ENCODE data around the gene POLR3GL. TPM values are rescaled to one million over a fixed set of nuclear protein-coding genes. Genes with fewer than 3 reads are reported as not detected.

POLR3GL gene
- total RNA-seq, 1 donor from 2014 or later, result 16.1 TPM

DNA sequence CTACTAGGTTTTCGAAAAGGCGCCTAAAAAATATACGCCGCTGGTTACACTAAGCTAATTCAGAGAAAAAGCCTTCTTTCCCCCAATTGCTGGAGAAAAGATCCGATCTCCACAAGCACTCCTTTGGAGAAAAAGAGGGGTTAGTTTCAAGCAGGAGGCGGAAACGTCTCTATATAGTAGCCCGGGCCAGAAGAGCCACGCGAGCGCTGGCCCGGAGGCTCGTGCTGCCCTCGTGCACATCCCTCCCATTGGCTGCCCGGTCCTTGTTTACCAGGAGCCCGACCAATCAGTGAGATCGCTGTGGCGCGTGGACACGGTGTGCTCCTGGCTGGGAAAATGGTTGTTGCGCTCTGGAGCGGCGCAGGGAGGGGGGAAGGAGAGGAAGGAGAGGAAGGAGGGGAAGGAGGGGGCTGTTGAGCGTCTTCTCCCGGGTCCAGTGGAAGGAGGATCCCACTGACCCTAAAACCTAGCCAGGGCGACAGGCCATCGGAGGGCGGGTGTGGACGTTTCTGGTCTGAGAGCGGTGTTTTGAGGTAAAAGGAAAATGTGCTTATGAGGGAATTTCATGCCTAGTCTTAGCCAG is 32.0 kb downstream of the POLR3GL start, which contains the start of gene TXNIP:
TSS of gene TXNIP (minus strand) at position 147 of the 583 bp plus-strand sequence. CDS start 313 bp downstream, outside the sequence.
- TF ChIP-seq, protein P1, sequence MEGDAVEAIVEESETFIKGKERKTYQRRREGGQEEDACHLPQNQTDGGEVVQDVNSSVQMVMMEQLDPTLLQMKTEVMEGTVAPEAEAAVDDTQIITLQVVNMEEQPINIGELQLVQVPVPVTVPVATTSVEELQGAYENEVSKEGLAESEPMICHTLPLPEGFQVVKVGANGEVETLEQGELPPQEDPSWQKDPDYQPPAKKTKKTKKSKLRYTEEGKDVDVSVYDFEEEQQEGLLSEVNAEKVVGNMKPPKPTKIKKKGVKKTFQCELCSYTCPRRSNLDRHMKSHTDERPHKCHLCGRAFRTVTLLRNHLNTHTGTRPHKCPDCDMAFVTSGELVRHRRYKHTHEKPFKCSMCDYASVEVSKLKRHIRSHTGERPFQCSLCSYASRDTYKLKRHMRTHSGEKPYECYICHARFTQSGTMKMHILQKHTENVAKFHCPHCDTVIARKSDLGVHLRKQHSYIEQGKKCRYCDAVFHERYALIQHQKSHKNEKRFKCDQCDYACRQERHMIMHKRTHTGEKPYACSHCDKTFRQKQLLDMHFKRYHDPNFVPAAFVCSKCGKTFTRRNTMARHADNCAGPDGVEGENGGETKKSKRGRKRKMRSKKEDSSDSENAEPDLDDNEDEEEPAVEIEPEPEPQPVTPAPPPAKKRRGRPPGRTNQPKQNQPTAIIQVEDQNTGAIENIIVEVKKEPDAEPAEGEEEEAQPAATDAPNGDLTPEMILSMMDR (conservative IDR thresholded peaks at IDR 0.05; ENCODE audit: low read depth, low read length), result no peak
- H3K4me3 ChIP-seq (ENCODE audit: low read depth, low read length), result peak within 1 kb of the TSS; percentile 81
- DNase-seq (ENCODE audit: low read depth), result peak; percentile 67

DNA sequence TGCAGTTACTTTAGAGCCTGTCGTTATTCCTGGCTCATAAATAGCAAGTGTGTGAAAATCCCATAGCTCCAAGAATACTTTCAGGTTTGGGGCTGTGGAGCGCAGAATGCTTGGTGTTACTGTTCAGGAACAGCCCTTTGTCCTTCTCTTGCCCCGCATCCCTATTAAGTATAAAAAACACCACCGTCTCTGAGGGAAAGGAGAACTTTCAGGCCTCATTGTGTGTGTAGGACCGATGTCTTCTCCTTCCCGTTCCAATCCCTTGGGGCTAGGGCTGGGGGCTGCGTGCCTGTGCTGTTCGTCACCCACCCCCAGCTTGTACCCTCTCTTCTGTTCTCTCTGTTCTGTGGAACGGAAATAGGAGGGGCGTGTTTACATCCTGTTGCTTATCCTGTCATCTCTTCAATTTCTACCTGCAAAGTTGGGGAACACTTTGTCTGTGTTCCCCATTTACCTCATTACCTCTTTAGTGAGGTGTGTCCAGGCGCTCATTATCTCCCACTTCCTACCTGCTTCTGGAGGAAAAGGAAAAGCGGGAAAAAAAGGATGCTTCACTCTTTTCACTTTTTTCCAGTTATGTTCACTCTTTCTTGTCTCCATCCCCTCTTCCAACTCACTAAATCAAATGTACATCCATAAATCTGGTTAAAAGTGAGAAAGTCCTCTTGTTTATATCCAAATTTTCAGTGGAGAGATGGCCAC is 32.7 kb downstream of the POLR3GL start:
- no peak for DNase-seq (ENCODE audit: low read depth)

DNA sequence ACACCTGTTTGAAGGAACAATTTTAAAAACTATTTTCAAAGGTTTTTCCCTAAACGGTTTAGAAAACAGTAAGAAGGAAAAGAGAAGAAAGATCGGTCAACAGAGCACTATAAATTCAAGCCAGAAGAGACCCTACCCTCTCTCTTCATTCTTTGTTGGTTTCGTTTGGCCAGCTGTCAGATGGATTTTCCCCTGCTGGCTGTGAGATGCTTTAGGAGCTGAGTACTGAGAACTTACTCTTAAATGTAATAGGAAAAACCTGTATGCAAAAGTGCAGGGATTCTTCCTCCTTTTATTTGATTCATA is 33.2 kb downstream of the POLR3GL start:
- TF ChIP-seq, protein P1 (conservative IDR thresholded peaks at IDR 0.05; ENCODE audit: low read depth, low read length), result peak; percentile 12
- no peak for DNase-seq (ENCODE audit: low read depth)
- peak overlapping the region; percentile 81 for H3K4me3 ChIP-seq (ENCODE audit: low read depth, low read length)

More for the DNA sequence above, 32.7 kb downstream of the POLR3GL start:
- peak overlapping the region; percentile 81 for H3K4me3 ChIP-seq (ENCODE audit: low read depth, low read length)
- TF ChIP-seq, protein P1 (conservative IDR thresholded peaks at IDR 0.05; ENCODE audit: low read depth, low read length), result no peak

DNA sequence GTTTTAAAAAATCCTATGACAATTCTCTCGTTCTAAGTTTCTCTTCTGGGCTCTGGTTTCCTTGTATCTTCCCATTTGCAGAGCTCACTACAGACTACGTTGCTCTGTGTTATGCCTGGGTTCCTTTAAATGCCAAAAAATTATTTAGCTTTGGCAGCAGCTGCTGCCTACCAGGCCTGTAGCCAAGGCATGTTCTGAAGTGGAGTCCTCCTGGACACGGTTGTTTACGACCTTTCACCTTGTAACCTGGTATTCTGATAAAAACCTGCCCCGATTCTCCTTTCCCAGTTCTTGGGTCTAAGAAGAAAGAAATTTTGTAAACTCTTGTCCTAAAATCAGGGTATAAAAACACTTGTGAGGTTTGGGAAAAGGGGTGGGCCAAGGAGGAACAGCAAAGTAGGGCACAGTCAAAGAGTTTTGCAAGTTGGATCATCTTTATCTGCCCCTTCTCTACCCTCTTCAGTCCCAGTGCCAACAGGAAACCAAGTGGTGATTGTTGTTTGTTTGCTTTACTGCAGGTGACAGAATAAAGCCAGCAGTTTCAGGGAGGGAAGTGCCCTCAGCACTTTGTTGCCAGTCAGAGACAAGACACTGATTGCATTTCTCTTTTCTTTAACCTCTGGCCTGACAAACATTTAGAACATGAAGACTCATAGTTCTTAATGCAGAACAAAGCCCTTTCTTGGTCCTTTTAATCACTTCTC is 35.0 kb downstream of the POLR3GL start:
- no peak for DNase-seq (ENCODE audit: low read depth)
- TF ChIP-seq, protein P1 (conservative IDR thresholded peaks at IDR 0.05; ENCODE audit: low read depth, low read length), result no peak
- no peak overlapping the region for H3K4me3 ChIP-seq (ENCODE audit: low read depth, low read length)

DNA sequence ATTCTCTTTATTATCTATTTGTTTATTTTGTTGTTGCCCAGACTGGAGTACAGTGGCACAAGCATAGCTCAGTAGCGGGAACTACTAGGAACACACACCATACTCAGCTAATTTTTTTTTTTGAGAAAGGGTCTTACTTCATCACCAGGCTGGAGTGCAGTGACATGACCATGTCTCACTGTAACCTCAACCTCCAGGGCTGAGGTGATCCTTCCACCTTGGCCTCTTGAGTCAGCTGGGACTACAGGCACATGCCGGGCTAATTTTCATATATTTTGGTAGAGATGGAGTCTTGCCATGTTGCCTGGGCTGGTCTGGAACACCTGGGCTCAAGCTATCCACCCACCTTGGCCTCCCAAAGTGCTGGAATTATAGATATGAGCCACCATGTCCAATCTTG is 37.2 kb downstream of the POLR3GL start:
- TF ChIP-seq, protein P1 (conservative IDR thresholded peaks at IDR 0.05; ENCODE audit: low read depth, low read length), result no peak
- no peak overlapping the region for H3K4me3 ChIP-seq (ENCODE audit: low read depth, low read length)
- DNase-seq (ENCODE audit: low read depth), result no peak

DNA sequence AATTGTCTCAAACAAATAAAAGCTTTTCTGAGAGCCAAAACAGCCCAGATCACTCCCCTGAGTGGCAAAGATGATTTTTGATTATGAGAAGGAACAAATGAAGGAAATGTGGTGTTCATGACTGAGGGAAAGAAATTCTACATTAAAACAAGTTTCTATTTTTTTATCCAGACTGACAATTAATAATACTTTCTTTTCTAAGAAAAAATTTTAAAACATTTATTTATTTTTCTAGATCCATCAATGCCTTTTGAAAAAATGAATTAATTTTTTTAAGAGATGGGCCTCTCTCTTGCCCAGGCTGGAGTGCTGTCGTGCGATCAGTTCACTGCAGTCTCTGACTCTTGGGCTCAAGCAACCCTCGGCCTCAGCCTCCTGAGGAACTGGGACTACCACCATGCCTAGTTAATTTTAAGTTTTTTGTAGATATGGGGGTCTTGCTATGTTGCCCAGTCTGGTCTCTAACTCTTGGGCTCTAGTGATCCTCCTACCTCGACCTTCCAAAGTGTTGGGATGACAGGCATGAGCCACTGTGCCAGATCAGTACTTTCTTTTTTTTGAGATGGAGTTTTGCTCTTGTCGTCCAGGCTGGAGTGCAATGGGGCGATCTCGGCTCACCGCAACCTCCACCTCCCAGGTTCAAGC is 43.1 kb downstream of the POLR3GL start:
- no peak for DNase-seq (ENCODE audit: low read depth)
- TF ChIP-seq, protein P1 (conservative IDR thresholded peaks at IDR 0.05; ENCODE audit: low read depth, low read length), result no peak
- H3K4me3 ChIP-seq (ENCODE audit: low read depth, low read length), result no peak overlapping the region

Data from epithelial cell of proximal tubule (primary cell).